GM18498 (cell line): ENCODE results near the gene PDPK1.
"Not testable (repeated sequence)": the region's sequence is repeated elsewhere in the genome, so short reads cannot be mapped to it uniquely, and the experiment has no call there.

Source experiments
- ATAC-seq: cut with Tn5 transposase; IDR thresholded peaks from one replicate; pipeline ENCODE4 v1.9.1; 2021; ENCODE audit warnings: mild to moderate bottlenecking, moderate library complexity; ENCODE audit not compliant: unreplicated experiment

The PDPK1 gene

GRCh38 chr16:2539192-2539844 is 1.5 kb downstream of the PDPK1 start:
- ATAC-seq, result not testable (repeated sequence)

DNA sequence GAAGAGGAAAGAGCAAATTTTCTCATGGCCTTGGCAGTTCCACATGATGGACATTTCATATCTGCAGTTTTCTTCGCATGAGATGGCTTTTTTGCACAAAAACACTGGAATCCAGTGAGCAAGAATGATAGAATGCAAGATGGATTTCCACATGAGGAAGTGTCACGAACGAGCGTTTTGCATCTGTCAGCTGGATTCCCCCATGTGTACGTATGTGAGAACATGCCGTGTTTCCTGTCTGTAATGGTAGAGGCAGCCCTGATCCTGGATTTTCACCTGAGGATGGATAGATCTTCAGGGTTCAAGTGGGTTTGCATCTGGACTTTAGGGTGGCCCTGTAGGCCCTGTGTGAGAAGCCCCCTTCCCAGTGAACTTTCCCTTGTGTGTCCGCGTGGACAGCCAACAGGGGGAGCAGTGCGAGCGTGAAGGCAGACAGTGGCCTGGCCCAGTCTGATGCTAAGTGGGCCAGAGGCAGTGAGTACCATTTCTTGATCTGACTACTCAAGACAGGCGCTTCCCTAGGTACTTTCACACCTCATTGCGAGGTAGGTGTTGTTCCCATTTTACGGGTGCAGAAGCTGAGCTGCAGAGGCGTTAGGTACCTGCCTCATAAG is 2.1 kb downstream of the PDPK1 start:
- ATAC-seq, result not testable (repeated sequence)

- ATAC-seq, result not testable (repeated sequence)
Observed at GRCh38 chr16:2540912-2541311, 3.1 kb downstream of the PDPK1 start.

- not testable (repeated sequence) for ATAC-seq
Observed at GRCh38 chr16:2541409-2541808, 3.6 kb downstream of the PDPK1 start.

DNA sequence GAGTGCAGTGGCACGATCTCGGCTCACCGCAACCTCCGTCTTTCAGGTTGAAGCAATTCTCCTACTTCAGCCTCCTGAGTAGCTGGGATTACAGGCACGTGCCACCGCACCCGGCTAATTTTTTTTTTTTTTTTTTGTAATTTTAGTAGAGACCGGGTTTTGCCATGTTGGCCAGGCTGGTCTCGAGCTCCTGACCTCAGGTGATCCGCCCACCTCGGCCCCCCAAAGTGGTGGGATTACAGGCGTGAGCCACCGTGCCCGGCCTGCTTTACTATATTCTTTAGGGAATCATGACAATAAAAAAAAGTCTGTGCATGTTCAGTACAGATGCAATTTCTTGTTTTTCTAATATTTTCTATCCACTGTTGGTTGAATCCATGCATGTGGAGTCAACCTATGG is 6.0 kb downstream of the PDPK1 start:
- not testable (repeated sequence) for ATAC-seq

GRCh38 chr16:2550283-2550878 is 12.6 kb downstream of the PDPK1 start:
- not testable (repeated sequence) for ATAC-seq

DNA sequence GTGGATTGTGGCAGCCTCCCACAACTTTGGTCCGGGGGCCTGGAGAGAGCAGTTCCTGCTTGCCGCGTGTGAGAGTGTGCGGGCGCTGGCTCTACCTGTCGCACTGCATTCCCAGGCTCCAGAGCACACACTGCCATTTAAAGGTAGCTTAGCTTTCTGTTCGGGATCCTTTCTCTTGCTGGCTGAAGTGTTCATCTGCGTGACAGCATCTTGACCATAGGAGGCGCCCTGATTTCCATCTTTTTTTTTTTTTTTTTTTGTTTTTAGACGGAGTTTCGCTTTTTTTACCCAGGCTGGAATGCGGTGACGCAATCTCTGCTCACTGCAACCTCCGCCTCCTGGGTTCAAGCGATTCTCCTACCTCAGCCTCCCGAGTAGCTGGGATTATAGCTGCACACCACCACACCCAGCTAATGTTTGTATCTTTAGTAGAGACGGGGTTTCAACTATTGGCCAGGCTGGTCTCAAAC is 13.6 kb downstream of the PDPK1 start:
- ATAC-seq, result not testable (repeated sequence)

DNA sequence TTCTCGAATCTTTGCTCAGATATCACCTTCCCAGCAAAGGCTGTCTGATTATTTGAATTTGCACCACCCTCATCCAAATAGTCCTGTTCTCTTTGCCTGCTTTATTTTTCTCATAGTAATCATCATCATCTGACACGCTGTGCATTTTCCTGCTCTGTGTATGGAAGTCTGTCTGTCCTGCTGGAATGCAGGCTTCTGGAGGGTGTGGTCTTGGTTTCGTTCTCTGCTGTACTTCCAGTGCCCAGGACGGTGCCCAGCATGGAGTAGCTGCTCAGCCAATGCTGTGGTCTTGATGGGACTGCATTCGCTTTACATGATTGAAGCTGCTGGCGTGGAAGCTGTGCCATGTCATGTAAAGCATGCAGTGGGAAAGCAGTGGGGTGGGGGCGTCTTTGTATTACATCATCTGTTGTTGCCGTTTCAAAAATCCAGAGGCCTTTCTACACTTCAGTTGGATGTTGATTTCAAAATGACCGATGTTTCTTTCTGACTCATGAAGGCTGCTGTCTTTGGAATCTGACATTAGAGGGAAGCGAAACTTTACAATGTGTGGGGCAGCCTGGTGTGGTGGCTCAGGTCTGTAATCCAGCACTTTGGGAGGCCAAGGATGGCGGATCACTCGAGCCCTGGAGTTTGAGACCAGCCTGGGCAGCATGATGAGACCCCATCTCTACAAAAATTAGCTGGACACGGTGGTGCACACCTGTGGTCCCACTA is 17.0 kb downstream of the PDPK1 start:
- ATAC-seq, result not testable (repeated sequence)

DNA sequence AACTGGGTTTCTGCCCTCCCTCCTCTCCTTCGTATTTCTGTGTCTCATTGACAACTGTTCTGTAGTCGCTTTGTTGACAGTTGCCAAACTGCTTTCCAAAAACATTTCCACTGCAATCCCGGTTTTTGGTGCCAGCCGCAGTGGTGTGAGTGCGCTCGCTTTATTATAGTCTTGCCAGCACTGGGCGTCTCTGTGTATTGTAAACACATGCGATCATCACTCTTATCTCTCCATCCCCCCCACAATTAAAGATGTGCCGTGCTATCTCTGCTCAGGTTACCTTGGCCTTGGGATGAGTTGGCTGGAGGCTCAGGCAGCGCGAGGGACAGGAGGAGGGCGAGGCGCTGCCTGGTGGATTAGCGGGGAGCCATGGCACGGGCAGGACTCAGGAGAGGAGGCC is 19.3 kb downstream of the PDPK1 start:
- ATAC-seq, result not testable (repeated sequence)

GRCh38 chr16:2560131-2560797 is 22.4 kb downstream of the PDPK1 start:
- peak; percentile 54 for ATAC-seq

DNA sequence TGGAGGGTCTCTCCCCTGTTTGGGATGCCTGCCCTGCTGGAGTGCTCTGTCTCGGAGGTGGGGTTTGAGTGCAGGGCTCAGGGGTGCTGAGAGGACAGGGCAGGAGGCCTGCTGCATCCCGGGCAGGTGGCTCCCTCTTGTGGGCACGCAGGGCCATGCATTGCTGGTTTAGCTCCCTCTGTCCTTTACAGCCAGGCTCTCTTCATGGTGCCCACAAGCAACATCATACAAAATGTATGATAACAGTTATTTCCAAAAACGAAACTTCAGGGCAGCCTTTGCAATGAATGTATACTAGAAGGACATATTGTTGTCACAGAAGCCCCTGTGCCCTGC is 22.9 kb downstream of the PDPK1 start:
- ATAC-seq, result peak; percentile 52

GRCh38 chr16:2567506-2567905 is 29.7 kb downstream of the PDPK1 start:
- not testable (repeated sequence) for ATAC-seq

DNA sequence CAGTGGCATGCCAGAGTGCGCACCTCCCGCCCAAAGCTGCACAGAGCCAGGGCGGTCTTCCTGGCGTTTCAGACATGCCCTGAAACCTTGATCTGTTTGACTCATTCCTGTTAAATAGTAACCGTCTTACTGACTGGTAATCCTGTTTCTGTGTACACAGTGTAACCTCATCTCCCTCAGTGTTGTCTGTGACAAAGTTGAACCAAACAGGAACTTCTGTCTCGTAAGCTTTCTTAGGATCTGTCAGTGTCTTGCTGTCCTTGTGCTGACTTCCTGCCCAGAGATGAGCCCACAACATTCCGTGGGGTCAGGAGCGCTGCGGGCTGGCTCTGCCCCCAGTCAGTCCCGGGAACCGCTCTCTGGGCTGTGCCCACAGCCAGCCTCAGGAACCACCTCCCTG is 30.8 kb downstream of the PDPK1 start:
- ATAC-seq, result not testable (repeated sequence)

GRCh38 chr16:2572704-2573103 is 34.9 kb downstream of the PDPK1 start:
- ATAC-seq, result not testable (repeated sequence)

DNA sequence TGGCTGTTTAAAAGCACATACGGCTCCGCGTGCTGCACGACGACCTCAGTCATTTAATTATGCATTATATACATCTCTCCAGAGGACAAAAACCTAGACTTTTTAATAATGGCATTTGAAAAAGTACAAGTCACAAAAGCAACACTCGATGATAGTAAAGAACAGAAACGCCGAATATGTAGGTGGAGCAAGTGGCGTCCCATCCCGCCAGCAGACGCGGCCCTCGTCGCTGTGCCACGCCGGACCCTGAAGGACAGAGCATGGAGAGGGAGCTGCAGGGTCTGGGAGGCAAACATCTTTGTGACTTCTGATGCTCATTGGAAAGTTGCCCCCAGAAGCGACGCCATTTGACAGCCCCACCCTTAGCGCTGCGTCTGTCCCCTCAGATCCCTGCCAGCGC is 38.0 kb downstream of the PDPK1 start:
- not testable (repeated sequence) for ATAC-seq

GRCh38 chr16:2577044-2577443 is 39.2 kb downstream of the PDPK1 start:
- not testable (repeated sequence) for ATAC-seq

DNA sequence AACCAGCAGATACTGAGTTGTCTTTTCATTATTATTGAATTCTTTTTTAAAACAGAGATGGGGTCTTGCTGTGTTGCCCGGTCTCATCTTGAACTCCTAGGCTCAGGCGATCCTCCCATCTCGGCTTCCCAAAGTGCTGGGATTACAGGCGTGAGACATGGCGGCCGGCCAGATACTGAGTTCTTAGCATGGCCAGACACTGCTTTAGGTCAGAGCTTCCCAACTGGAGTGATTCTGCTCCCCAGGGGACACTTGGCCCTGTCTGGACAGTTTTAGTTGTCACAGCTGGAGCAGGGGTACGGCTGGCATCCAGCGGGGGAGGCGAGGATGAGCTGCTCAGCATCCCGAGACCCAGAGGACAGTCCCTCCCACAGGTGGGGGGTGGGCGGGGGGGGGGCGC is 41.1 kb downstream of the PDPK1 start:
- ATAC-seq, result not testable (repeated sequence)

GRCh38 chr16:2580143-2580542 is 42.3 kb downstream of the PDPK1 start:
- not testable (repeated sequence) for ATAC-seq

DNA sequence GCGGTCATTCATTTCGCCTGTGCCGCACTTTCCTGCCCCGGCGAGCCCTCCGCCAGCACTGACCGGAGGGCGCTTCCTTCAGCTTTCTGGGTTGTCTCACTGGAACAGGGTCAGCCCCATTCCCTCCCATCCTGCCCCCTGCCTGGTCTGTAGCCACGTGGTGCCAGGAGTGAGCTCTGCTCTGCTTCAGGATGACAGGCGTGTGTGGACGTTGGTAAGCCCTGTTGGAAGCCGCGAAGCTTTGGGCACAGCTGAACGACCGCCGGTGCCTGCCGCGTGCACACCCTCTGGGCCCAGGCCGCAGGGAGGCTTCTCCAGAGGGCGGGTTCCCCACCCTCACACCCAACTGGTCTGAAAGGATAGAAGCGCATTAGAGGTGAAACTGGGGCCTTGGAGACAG is 43.0 kb downstream of the PDPK1 start:
- ATAC-seq, result not testable (repeated sequence)

GRCh38 chr16:2584729-2585650 is 47.2 kb downstream of the PDPK1 start:
- no peak for ATAC-seq
